CD14-positive monocyte (primary cell): ENCODE data around the gene CYB5A. TPM values are rescaled to one million over a fixed set of nuclear protein-coding genes. Genes with fewer than 3 reads are reported as not detected.

Experiments used
- DNase-seq, 3 donors: peaks; one replicate each; pipeline ENCODE4 v3.0.0-alpha.2; 2011 to 2022
- H2AFZ ChIP-seq: 2 replicates; pipeline ENCODE4 v1.6.0; 2012; ENCODE audit warnings: mild to moderate bottlenecking, low read depth, low read length, inconsistent platforms; ENCODE audit not compliant: insufficient read depth, poor library complexity, severe bottlenecking
- H3K27ac ChIP-seq, 2 donors: 1 replicate in 1 of 2; 2 replicates in 1 of 2; pipeline ENCODE4 v1.5.1; 2012 to 2013; ENCODE audit warnings: low read length in 2 of 2, control low read depth in 1 of 2, inconsistent platforms in 1 of 2, low read depth in 1 of 2, mild to moderate bottlenecking in 1 of 2
- H3K27me3 ChIP-seq, 2 donors: one replicate each; pipeline versions ENCODE4 v1.6.0 to v1.6.1; 2011 to 2013; ENCODE audit warnings: low read length in 2 of 2; ENCODE audit not compliant: control insufficient read depth in 2 of 2, insufficient read depth in 2 of 2
- H3K36me3 ChIP-seq, 2 donors: replicated peaks in 1 of 2; 1 replicate in 1 of 2; 2 replicates in 1 of 2; pipeline versions ENCODE4 v1.5.1 to v1.6.1; 2012 to 2013; ENCODE audit warnings: low read length in 2 of 2, control low read depth in 1 of 2, inconsistent platforms in 1 of 2, mild to moderate bottlenecking in 1 of 2; ENCODE audit not compliant: insufficient read depth in 2 of 2, control insufficient read depth in 1 of 2
- H3K4me1 ChIP-seq, 2 donors: 1 replicate in 1 of 2; 2 replicates in 1 of 2; pipeline versions ENCODE4 v1.5.1 to v1.6.1; 2012 to 2013; ENCODE audit warnings: low read length in 2 of 2, control low read depth in 1 of 2, inconsistent platforms in 1 of 2, mild to moderate bottlenecking in 1 of 2, moderate library complexity in 1 of 2; ENCODE audit not compliant: insufficient read depth in 2 of 2, control insufficient read depth in 1 of 2
- H3K4me2 ChIP-seq: replicated peaks from 2 replicates; pipeline ENCODE3; 2012; ENCODE audit warnings: low read length, moderate library complexity, mild to moderate bottlenecking; ENCODE audit not compliant: poor library complexity, severe bottlenecking; ENCODE audit errors: extremely low read depth
- H3K4me3 ChIP-seq, 3 experiments: fragments of 200-600 bp in 1 of 3; sonication (generic) in 1 of 3; replicated peaks in 1 of 3; 1 replicate in 2 of 3; 2 replicates in 1 of 3; pipeline ENCODE4 v1.5.1; 2011 to 2013; ENCODE audit warnings: low read length in 3 of 3, mild to moderate bottlenecking in 3 of 3, control low read depth in 2 of 3, low read depth in 2 of 3, inconsistent platforms in 1 of 3, moderate library complexity in 1 of 3
- H3K79me2 ChIP-seq: 2 replicates; pipeline ENCODE4 v1.6.0; 2012; ENCODE audit warnings: mild to moderate bottlenecking, control low read depth, inconsistent platforms, low read length, moderate library complexity; ENCODE audit not compliant: insufficient read depth
- H3K9ac ChIP-seq: 2 replicates; pipeline ENCODE4 v1.6.0; 2017; ENCODE audit warnings: low read length, mild to moderate bottlenecking; ENCODE audit not compliant: insufficient read depth, poor library complexity, severe bottlenecking
- H3K9me3 ChIP-seq, 2 donors: replicated peaks in 1 of 2; 1 replicate in 1 of 2; 2 replicates in 1 of 2; pipeline versions ENCODE4 v1.5.1 to v1.6.1; 2012 to 2013; ENCODE audit warnings: low read length in 2 of 2, control low read depth in 1 of 2; ENCODE audit not compliant: control insufficient read depth in 1 of 2, insufficient read depth in 1 of 2
- H4K20me1 ChIP-seq: 2 replicates; pipeline ENCODE4 v1.6.0; 2012; ENCODE audit warnings: mild to moderate bottlenecking, low read length, control low read depth, moderate library complexity; ENCODE audit not compliant: insufficient read depth
- H3K27ac Mint-ChIP-seq, 7 donors: one replicate each; pipeline ENCODE4 v1.8.0; 2020; ENCODE audit warnings: mild to moderate bottlenecking in 7 of 7, mixed read lengths in 7 of 7, moderate library complexity in 6 of 7, inconsistent platforms in 2 of 7
- H3K27me3 Mint-ChIP-seq, 3 donors: one replicate each; pipeline ENCODE4 v1.8.0; 2021 to 2022; ENCODE audit warnings: low read depth in 3 of 3, mild to moderate bottlenecking in 3 of 3, mixed read lengths in 3 of 3, moderate library complexity in 3 of 3, inconsistent platforms in 1 of 3
- H3K36me3 Mint-ChIP-seq, 2 donors: one replicate each; pipeline ENCODE4 v1.8.0; 2020; ENCODE audit warnings: mixed read lengths in 2 of 2, inconsistent platforms in 1 of 2, mild to moderate bottlenecking in 1 of 2
- H3K4me1 Mint-ChIP-seq: one replicate; pipeline ENCODE4 v1.8.0; 2020; ENCODE audit warnings: mild to moderate bottlenecking, mixed read lengths
- H3K4me3 Mint-ChIP-seq, 2 donors: one replicate each; pipeline ENCODE4 v1.8.0; 2020; ENCODE audit warnings: mild to moderate bottlenecking in 2 of 2, mixed read lengths in 2 of 2, moderate library complexity in 1 of 2
- H3K9me3 Mint-ChIP-seq, 7 donors: one replicate each; pipeline ENCODE4 v1.8.0; 2020 to 2022; ENCODE audit warnings: mixed read lengths in 7 of 7, mild to moderate bottlenecking in 6 of 7, moderate library complexity in 6 of 7, inconsistent platforms in 2 of 7
- CTCF ChIP-seq: fragments of 200-600 bp; IDR thresholded peaks from one replicate; pipeline ENCODE4 v1.8.0; 2022; ENCODE audit warnings: antibody characterized with exemption, mild to moderate bottlenecking
- WGBS: methylation state at CpG from one replicate; pipeline ENCODE4 v1.1.5; 2013; ENCODE audit warnings: missing lambda C conversion rate; ENCODE audit not compliant: insufficient coverage; 5-methylcytosine and 5-hydroxymethylcytosine counted together
- intact Hi-C, 2 donors: fragments of 100-400 bp; cut with micrococcal nuclease; formaldehyde crosslinking; loops; one replicate each; pipeline versions ENCODE4 v1.15.0 to v1.15.1; 2023
- polyA plus RNA-seq, 3 donors: library from polyadenylated mRNA; depleted of rRNA in 1 of 3; unstranded in 2 of 3; stranded (reverse) in 1 of 3; fragments of 300-500 nt in 2 of 3; fragments of >200 nt in 1 of 3; fragmentation: Illumina TruSeq in 2 of 3; gene quantifications; 1 replicate in 2 of 3; 2 replicates in 1 of 3; pipeline ENCODE4 v1.2.3, GENCODE V29; 2012 to 2021

The CYB5A gene
- polyA plus RNA-seq, 3 donors: 19.0 to 27.6 (median 22.4) TPM

- no peaks in the 10 kb centered on the region for H3K9me3 ChIP-seq
- H3K27me3 Mint-ChIP-seq: peaks cover 0 to 2% (median 0%) of the 10 kb centered on the region in 3 donors
- H3K4me3 ChIP-seq: no peak overlapping the region
- peaks cover 0 to 12% of the 10 kb centered on the region in 2 donors for H3K4me1 ChIP-seq
- intact Hi-C loops: no loop called here
- peak overlapping the region; percentile 48 for H2AFZ ChIP-seq
- H3K4me2 ChIP-seq: no peak overlapping the region
- H3K9ac ChIP-seq: peak overlapping the region; percentile 29
- H3K79me2 ChIP-seq: no peaks in the 10 kb centered on the region
- peak overlapping the region in 1 of 2 donors; percentile 59 for H3K27ac ChIP-seq
- peak; percentile 52 to 69 (median 61) for DNase-seq
- no peaks in the 10 kb centered on the region for H3K27me3 ChIP-seq
- H3K27ac Mint-ChIP-seq: peak overlapping the region in 6 of 7 donors; percentile 53 to 94 (median 87)
- peaks cover 0 to 3% (median 0%) of the 10 kb centered on the region in 7 donors for H3K9me3 Mint-ChIP-seq
- no peaks in the 10 kb centered on the region for H3K36me3 Mint-ChIP-seq
- no peaks in the 10 kb centered on the region for H3K36me3 ChIP-seq
- no peaks in the 10 kb centered on the region for H4K20me1 ChIP-seq
- 60% methylated on average over 7 of the region's 10 CpGs for WGBS
- H3K4me1 Mint-ChIP-seq: peaks cover 11% of the 10 kb centered on the region
- H3K4me3 Mint-ChIP-seq: peak overlapping the region in 1 of 2 donors; percentile 20
- no peak for TF ChIP-seq CTCF
Measured at GRCh38 chr18:74234326-74235171, 57.2 kb downstream of the CYB5A start.

GRCh38 chr18:74233933-74234325, 57.8 kb downstream of the CYB5A start:
- Histone ChIP-seq H3K4me2 (no peak overlapping the region), H3K27ac (peak overlapping the region in 1 of 2 donors; percentile 59), H3K27me3 (no peaks in the 10 kb centered on the region), H2AFZ (no peak overlapping the region), H3K4me1 (peaks cover 0 to 12% of the 10 kb centered on the region in 2 donors), H3K36me3 (no peaks in the 10 kb centered on the region), H4K20me1 (no peaks in the 10 kb centered on the region), H3K79me2 (no peaks in the 10 kb centered on the region), H3K9me3 (no peaks in the 10 kb centered on the region), H3K4me3 (no peak overlapping the region), H3K9ac (no peak overlapping the region)
- Mint-ChIP-seq H3K27me3 (peaks cover 0 to 2% (median 0%) of the 10 kb centered on the region in 3 donors), H3K9me3 (peaks cover 0 to 3% (median 0%) of the 10 kb centered on the region in 7 donors), H3K4me1 (peaks cover 11% of the 10 kb centered on the region), H3K27ac (peak overlapping the region in 3 of 7 donors; percentile 61 to 94 (median 87)), H3K4me3 (no peak overlapping the region), H3K36me3 (no peaks in the 10 kb centered on the region)
- WGBS: 100% methylated on average over 1 of the region's 3 CpGs
- no peak for TF ChIP-seq CTCF
- intact Hi-C loops: no loop called here
- no peak for DNase-seq
